HK-2 (cell line): Measurements from ENCODE around the gene DGCR6L.
"Not testable (repeated sequence)": the region's sequence is repeated elsewhere in the genome, so short reads cannot be mapped to it uniquely, and the experiment has no call there.

Experiments
- DNase-seq: peaks from one replicate; pipeline ENCODE4 v3.0.0-alpha.2; 2018; ENCODE audit not compliant: unreplicated experiment

Gene DGCR6L

DNA sequence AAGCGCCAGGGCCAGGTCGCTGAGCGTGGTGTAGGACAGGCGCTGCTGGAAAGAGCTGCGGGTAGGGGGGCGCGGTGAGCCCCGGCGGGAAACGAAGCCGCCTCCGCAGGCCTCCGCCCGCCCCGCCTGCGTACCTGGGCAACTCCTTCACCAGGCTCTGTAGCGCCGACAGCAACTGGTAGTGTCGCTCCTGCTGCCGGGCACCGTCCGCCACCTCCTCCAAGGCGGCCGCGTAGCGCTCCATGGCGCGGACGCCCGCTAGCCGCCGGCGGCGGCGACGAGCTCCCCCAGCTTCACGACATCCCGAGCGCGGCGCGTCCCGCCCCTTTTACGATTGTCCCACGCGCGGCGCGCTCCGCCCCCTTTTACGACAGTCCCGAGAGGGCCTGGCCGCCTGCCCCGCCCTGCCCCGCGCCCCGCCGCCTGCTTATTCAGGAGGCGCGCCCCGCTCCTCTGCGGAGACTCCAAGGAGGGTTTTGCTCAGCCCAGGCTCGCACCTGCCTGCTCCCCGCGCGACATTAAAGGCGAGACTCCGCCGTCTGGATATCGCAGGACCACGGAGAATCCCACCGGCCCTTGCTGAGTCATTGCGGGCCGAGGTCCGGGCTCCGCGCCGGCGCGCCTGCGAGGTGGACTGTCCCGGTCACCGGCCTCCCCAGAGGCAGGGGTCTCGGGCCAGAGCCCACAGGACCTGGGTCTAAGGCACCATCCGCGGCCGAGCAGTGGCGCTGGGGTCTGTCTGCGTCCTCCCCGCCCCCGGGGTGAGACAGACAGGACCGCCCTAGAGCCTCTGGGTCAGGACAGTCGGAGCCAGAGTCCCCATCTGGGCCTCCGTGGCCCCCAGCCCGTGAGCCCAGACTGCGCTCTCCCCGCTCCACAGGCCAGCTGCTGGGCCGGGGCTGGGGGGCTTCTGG, at the start of gene DGCR6L:
DGCR6L (minus strand) TSS at position 316 of the 914 bp plus-strand sequence; CDS start at position 244, 72 bp downstream.
- peak; percentile 90 for DNase-seq

DNA sequence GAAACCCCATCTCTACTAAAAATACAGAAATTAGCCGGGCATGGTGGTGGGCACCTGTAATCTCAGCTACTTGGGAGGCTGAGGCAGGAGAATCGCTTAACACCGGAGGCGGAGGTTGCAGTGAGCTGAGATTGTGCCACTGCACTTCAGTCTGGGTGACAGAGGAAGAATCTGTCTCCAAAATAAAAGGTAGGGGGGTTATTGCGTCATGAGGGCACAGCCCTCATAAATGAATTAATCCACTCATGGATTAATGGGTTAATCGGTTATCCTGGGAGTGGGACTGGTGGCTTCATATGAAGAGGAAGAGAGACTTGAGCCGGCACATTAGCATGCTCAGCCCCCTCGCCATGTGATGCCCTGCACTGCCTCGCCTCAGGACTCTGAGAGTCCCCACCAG, 49.0 kb upstream of the DGCR6L start:
- not testable (repeated sequence) for DNase-seq

DNA sequence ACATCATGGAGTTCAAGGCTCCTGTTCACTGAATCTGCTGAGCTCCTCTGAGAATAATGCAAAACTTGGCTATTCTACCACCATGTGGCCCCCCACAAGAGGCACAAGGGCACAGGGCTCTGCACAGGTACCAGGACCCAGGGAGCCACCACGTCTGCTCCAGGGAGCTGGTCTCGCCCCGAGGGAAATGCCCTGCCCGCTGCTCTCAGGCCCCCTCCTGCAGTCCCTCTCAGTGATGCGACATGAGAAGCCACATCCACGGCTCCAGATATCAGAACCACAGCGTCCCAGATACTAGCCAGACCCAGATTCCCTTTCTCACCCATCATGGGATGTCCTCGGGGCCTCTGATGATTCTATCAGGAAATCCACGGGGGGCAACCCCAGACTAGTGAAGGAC, 47.0 kb upstream of the DGCR6L start:
- DNase-seq: not testable (repeated sequence)

DNA sequence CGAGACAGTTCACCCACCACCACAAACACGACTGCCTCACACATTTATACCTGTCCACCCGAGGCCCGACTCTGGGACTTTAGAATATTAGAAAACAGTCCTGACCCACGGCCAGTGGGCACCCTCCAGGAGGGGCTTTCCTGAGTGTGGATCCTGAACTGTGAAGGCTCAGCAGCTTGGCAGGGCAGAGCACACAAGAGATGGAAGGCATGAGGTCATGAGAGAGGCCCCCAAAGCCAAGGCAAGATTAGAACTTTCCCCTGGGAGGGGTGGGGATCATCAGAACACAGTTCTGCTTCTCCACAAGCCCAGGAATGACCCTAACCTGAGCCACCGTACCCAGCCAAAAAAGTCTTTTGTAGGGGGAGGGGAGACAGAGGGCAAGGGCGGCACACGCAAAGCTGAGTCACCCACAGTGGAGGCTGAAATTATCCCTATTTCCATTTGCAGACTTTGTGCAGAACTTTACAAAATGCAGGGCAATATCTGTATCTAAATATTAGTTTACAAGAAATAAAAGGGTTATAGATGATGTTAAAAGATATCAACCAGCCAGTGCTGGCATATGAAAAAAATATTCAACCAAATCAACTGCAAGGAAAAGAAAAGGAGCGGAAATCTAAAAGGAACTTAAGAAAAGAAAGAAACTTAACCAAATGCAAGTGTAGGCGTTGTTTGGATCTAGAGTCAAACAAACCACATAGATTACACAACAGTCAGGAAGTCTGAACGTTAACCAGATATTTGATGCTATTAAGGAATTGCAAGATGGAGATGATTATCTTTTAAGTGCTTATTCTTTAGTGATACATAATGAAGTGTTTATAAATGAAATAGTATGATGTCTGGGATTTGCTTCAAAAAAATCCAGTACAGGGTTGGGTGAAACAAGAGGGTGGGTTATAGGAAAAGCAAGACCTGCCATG, 44.7 kb upstream of the DGCR6L start:
- DNase-seq: not testable (repeated sequence)

DNA sequence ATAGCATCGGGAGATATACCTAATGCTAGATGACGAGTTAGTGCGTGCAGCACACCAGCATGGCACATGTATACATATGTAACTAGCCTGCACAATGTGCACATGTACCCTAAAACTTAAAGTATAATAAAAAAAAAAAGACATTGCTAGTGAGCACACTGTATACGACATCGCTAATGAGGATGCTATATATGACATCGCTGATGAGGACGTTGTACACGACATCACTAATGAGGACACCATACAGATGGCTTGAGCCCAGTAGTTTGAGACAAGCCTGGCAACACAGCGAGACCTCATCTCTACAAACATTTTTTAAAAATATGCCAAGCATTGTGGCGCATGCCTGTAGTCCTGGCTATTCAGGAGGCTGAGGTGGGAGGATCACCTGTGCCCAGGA, 42.5 kb upstream of the DGCR6L start:
- DNase-seq: not testable (repeated sequence)

DNA sequence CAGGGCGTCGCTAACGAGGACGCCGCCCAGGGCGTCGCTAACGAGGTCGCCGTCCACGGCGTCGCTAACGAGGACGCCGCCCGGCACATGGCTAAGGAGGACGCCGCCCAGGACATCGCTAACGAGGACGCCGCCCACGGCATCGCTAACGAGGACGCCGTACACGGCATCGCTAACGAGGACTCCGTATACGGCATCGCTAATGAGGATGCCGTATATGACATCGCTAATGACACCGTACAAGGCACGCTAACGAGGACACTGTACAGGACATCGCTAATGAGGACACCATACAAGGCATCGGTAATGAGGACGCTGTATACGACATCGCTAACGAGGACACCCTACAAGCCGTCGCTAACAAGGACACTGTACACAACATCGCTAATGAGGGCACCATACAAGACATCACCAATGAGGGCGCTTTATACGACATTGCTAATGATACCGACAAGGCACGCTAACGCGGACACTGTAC, 41.9 kb upstream of the DGCR6L start:
- not testable (repeated sequence) for DNase-seq

DNA sequence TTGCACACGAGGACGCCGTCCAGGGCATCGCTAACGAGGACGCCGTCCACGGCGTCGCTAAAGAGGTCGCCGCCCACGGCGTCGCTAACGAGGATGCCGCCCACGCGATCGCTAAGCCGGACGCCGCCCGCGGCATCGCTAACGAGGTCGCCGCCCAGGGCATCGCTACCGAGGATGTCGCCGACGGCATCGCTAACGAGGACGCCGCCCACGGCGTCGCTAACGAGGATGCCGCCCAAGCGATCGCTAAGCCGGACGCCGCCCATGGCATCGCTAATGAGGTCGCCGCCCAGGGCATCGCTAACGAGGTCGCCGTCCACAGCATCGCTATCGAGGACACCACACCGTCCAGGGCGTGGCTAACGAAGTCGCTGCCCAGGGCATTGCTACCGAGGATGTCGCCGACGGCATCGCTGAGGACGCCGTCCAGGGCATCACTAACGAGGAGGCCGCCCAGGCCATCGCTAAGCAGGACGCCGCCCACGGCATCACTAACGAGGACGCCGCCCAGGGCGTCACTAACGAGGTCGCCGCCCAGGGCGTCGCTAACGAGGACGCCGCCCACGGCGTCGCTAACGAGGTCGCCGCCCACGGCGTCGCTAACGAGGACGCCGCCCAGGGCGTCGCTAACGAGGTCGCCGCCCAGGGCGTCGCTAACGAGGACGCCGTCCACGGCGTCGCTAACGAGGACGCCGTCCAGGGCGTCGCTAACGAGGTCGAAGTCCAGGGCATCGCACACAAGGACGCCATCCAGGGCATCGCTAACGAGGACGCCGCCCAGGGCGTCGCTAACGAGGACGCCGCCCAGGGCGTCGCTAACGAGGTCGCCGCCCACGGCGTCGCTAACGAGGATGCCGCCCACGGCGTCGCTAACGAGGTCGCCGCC, 41.2 kb upstream of the DGCR6L start:
- not testable (repeated sequence) for DNase-seq

DNA sequence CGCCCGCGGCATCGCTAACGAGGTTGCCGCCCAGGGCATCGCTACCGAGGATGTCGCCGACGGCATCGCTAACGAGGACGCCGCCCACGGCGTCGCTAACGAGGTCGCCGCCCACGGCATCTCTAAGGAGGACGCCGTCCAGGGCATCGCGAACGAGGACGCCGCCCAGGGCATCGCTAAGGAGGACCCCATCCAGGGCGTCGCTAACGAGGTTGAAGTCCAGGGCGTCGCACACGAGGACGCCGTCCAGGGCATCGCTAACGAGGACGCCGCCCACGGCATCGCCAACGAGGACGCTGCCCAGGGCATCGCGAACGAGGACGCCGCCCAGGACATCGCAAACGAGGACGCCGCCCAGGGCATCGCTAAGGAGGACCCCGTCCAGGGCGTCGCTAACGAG, 40.4 kb upstream of the DGCR6L start:
- not testable (repeated sequence) for DNase-seq

DNA sequence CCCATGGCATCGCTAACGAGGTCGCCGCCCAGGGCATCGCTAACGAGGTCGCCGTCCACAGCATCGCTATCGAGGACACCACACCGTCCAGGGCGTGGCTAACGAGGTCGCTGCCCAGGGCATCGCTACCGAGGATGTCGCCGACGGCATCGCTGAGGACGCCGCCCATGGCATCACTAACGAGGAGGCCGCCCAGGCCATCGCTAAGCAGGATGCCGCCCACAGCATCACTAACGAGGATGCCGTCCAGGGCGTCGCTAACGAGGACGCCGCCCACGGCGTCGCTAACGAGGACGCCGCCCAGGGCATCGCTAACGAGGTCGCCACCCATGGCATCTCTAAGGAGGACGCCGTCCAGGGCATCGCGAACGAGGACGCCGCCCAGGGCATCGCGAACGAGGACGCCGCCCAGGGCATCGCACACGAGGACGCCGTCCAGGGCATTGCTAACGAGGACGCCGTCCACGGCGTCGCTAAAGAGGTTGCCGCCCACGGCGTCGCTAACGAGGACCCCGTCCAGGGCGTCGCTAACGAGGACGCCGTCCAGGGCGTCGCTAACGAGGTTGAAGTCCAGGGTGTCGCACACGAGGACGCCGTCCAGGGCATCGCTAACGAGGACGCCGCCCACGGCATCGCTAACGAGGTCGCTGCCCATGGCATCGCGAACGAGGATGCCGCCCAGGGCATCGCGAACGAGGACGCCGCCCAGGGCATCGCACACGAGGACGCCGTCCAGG, 38.8 kb upstream of the DGCR6L start:
- not testable (repeated sequence) for DNase-seq

DNA sequence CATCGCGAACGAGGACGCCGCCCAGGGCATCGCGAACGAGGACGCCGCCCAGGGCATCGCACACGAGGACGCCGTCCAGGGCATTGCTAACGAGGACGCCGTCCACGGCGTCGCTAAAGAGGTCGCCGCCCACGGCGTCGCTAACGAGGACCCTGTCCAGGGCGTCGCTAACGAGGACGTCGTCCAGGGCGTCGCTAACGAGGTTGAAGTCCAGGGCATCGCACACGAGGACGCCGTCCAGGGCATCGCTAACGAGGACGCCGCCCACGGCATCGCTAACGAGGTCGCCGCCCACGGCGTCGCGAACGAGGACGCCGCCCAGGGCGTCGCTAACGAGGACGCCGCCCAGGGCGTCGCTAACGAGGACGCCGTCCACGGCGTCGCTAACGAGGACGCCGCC, 38.1 kb upstream of the DGCR6L start:
- DNase-seq: not testable (repeated sequence)

DNA sequence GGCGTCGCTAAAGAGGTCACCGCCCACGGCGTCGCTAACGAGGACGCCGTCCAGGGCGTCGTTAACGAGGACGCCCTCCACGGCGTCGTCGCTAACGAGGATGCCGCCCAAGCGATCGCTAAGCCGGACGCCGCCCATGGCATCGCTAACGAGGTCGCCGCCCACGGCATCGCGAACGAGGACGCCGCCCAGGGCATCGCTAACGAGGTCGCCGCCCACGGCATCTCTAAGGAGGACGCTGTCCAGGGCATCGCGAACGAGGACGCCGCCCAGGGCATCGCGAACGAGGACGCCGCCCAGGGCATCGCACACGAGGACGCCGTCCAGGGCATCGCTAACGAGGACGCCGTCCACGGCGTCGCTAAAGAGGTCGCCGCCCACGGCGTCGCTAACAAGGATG, 37.0 kb upstream of the DGCR6L start:
- not testable (repeated sequence) for DNase-seq

DNA sequence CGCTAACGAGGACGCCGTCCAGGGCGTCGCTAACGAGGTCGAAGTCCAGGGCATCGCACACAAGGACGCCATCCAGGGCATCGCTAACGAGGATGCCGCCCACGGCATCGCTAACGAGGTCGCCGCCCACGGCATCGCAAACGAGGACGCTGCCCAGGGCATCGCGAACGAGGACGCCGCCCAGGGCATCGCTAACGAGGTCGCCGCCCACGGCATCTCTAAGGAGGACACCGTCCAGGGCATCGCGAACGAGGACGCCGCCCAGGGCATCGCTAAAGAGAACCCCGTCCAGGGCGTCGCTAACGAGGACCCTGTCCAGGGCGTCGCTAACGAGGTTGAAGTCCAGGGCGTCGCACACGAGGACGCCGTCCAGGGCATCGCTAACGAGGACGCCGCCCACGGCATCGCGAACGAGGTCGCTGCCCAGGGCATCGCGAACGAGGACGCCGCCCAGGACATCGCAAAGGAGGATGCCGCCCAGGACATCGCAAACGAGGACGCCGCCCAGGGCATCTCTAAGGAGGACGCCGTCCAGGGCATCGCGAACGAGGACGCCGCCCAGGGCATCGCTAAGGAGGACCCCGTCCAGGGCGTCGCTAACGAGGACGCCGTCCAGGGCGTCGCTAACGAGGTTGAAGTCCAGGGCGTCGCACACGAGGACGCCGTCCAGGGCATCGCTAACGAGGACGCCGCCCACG, 36.2 kb upstream of the DGCR6L start:
- not testable (repeated sequence) for DNase-seq

DNA sequence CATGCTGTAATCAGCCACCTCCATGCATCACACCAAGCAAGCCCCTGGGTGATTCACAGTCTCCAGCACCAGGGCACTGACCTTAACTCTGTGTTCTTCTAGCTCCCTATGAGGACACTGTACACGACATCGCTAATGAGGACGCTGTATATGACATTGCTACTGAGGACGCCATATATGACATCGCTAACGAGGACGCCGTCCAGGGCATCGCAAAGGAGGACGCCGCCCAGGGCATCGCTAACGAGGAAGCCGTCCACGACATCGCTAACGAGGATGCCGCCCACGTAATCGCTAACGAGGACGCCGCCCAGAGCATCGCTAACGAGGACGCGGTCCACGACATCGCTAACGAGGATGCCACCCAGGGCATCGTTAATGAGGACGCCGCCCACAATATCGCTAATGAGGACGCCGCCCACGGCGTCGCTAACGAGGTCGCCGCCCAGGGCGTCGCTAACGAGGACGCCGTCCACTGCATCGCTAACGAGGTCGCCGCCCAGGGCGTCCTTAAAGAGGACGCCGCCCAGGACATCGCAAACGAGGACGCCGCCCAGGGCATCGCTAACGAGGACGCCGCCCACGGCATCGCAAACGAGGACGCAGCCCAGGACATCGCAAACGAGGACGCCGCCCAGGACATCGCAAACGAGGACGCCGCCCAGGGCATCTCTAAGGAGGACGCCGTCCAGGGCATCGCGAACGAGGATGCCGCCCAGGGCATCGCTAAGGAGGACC, 34.5 kb upstream of the DGCR6L start:
- DNase-seq: no peak

DNA sequence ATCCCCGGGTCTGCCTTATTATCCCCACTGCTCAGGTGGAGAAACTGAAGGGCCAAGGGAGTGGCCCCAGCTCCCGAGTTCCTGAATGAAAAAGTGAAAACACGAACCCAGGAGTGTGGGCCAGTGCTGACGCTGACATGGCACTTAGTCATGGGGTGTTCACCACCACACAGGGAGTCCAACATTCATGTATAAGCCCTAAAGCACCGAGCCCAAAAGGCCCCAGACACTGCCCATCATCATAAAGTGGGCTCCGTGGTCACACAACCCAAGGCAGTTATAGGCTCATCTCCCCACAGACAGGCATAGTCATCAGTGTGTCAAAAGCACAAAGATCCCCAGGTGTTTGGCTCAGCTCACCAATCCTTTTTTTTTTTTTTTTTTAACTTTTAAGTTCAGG, 32.7 kb upstream of the DGCR6L start:
- DNase-seq: not testable (repeated sequence)

DNA sequence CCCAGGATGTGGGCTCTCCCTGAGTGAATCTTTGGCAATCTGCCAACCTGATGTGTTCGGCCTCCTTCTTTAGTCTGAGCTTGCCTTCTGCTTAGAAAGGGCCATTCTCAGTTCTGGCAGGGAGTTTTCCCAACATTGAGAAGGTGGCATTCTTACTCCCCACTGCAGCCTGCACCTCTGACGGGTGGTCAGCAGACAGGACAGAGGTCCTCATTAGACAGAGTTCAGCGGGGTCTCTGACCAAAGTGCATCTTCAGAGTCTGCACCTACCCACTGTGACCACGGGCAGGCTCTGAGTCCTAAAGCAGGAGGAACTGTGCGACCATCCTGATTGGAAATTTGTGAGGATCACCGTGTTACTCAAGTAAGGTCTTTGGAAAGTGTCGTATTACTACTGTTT, 26.7 kb upstream of the DGCR6L start:
- not testable (repeated sequence) for DNase-seq

DNA sequence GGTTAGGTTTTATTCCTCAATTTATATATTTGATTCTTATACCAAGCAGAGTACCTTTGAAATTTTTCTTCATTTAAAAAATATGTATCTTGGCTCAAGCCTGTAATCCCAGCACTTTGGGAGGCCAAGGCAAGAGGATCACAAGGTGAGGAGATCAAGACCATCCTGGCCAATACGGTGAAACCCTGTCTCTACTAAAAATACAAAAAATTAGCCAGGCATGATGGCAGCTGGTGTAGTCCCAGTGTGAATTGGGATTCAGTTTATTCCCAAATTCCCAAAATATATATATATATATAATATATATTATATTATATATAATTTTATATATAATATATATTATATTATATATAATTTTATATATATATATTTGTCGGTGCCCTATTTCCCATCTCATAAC, 18.4 kb upstream of the DGCR6L start:
- not testable (repeated sequence) for DNase-seq

DNA sequence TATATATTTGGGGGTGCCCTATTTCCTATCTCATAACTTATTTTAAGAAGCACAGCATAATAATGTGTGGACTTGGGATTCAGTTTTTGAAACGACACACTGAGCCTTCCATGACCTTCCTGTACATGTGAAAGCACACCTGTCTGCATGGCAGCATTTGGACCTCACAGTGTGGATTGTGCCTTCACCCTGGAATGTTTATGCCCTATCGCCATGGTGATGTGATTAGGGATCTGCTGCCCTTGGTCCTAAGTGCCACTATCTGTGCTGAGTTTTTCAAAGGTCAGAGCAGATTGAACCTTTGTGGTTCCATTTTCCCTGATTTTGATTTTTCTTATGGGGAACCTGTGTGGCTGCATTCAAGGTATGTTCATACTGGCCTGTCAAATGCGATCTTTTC, 17.9 kb upstream of the DGCR6L start:
- not testable (repeated sequence) for DNase-seq

DNA sequence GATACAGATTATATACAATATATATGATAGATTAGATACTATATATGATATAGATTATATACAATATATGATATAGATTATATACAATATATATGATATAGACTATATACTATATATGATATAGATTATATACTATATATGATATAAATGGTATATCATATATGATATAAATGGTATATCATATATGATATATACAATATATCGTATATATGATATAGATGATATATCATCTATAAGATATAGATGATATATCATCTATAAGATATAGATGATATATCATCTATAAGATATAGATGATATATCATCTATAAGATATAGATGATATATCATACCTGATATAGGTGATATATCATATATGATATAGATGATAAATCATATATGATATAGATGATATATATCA, 16.7 kb upstream of the DGCR6L start:
- not testable (repeated sequence) for DNase-seq

DNA sequence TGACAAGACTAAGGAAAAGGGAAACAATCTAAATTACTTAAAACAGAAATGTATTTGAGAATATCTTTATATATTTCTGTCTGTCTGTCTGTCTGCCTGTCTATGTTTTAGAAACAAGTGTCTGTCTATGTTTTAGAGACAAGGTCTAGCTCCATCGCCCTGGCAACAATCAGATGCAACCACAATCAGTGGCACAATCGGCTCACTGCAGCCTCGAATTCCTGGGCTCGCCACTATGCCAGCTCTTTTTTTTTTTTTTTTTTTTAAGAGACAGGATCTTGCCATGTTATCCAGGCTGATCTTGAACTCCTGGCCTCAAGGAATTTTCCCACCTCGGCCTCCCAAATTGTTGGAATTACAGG, 8.7 kb upstream of the DGCR6L start:
- DNase-seq: not testable (repeated sequence)
